ENCODE measurements around the gene PNPLA7. TPM values are rescaled to one million over a fixed set of nuclear protein-coding genes. Genes with fewer than 3 reads are reported as not detected.

The PNPLA7 gene
- total RNA-seq, 1 donor from 2014 or later, result 0.79 TPM

DNA sequence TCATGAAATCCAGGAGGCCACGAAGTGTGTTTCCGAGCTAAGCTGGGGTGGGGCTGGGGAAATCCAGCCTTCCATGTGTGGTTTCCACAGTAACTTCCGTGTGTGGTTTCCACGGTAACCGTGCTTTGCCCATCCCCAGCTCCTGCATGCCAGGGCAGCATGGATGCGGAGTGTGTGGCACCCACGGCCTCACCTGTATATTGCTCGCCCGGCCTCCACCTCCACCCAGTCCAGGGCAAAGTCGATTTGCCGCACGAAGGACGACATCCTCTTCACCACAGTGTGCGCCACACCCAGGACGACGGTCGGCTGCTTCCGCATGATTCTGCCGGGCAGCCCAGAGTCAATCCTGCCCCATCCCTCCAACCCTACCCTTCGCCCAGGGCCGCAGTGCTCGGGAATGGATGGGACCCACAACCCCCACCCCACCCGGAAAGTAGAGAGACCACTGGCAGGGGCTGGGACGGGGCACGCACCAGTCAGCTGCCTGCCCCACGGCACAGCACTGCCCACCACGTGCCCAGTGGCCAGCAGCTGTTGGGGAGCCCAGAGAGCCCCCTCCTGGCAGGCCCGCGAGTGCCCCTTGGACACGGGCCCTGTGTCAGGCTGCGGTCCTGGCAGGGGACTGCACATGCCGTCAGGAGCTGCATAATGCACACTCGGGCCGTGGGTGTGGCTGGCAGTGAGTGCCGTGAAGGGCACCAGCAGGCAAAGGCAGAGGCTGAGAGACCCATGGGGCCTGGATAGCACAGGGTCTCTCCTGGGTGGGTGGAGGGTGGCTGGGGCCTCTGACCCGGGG, 52.1 kb downstream of the PNPLA7 start:
- no peak for DNase-seq (ENCODE audit: low read depth in 2 of 2)

DNA sequence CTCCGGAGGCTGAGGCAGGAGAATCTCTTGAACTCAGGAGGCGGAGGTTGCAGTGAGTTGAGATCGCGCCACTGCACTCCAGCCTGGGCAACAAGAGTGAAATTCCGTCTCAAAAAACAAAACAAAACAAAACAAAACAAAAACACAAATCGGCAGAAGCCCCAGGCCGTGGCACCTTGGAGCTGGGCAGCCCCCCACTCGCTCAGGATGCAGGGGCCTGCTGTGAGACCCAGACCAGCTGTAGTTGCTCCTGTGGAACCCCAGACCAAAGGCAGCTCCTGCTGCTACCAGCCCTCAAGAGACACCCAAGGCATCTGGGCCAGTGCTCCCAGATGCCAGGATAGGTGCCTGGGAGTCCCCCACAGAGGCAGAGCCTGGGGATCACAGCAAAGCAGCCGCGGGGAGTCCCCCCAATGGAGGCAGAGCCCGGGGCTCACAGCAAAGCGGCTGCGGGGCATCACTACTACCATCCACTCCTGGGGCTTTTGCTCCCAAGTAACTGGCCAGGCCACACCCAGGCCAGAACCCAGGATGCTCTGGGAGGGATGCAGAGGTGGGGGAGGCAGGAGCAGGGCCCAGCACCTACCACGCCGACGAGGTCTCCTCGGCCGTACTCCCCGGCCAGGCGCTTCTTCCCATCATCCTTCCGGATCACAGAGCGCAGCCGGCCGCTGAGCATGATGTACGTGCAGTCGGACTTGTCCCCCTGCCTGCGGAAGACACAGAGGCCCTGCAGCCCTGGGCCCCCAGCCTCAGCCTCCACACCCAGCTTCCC, 53.4 kb downstream of the PNPLA7 start:
- DNase-seq (ENCODE audit: low read depth in 2 of 2), result no peak

DNA sequence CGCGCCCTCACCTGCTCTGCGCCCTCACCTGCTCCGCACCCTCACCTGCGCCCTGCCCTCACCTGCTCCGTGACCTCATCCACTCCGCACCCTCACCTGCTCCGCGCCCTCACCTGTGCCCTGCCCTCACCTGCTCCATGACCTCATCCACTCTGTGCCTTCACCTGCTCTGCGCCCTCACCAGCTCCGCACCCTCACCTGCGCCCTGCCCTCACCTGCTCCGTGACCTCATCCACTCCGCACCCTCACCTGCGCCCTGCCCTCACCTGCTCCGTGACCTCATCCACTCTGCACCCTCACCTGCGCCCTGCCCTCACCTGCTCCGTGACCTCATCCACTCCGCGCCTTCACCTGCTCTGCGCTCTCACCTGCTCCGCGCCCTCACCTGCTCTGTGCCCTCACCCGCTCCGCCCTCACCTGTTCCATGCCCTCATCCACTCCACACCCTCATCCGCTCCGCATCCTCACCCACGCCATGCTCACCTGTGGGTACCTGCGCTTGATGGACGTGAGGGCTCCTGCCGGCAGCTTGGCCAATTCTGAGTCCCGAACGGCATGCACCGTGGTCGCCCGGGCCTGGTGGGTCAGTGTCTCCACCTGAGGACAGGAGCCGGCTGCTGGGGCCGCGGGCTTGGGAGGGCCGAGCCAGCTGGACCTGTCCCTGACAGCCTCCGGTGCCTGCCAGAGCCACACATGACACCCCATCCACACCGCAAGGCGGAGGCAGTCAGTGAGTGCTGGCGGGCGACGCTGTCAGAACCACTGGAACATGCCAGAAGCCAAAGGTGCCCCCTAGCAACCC, 55.5 kb downstream of the PNPLA7 start:
- DNase-seq (ENCODE audit: low read depth in 2 of 2), result no peak

DNA sequence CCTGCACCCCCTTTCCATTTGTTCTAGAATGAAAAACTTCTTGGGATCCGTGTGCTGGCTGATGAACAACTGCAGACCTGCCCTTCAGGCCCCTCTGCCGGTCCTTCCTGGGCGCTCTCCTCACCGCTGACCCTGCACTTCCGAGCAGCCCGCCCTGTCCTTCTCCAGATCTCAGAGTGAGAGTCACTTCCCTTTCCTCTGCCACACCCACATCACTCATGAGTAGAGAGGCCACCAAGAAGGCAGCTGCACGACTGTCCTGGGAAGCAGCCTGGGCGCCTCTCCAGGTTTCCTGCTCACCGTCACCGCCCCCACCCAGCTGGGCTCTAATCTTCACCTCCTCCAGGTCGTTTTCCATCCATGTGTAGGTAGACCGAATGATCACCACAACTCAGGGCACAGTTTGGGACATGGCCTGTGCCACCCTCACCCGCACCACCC, 56.1 kb downstream of the PNPLA7 start:
- DNase-seq (ENCODE audit: low read depth in 2 of 2), result peak in 1 of 2 donors; percentile 62

DNA sequence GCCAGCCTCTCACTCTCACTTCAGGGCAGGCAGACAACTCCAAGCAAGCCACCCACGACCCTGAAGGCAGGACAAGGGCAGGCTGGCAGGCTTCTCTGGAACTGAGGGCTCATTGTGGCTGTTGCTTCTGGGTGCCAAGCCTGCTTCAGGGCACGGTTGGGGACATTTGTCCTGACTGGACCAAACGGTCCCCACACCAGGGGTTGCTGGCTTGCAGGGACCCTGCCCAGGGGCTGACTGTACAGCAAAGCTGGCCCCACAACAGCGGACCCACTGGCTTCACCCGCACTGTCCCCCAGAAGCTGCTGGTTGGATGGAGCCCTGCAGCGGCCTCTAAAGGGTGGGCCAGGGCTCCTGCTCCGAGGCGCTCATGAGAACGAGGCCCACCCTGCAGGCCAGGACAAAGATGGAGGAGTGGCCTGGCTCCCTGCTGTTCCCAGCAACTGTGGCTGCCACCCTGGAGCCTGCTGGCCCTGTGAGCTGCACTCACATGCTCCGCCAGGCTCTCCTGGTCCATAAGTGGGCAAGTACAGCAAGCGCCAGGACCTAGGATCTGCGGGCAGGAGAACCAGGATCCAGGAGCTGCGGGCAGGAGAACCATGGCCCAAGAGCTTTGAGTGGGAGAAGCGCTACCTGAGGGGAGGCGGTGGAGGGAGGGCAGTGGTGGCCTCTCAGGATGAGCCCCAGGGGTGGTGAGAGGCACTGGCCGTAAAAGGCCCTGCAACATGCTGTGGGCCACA, 56.7 kb downstream of the PNPLA7 start:
- no peak for DNase-seq (ENCODE audit: low read depth in 2 of 2)

DNA sequence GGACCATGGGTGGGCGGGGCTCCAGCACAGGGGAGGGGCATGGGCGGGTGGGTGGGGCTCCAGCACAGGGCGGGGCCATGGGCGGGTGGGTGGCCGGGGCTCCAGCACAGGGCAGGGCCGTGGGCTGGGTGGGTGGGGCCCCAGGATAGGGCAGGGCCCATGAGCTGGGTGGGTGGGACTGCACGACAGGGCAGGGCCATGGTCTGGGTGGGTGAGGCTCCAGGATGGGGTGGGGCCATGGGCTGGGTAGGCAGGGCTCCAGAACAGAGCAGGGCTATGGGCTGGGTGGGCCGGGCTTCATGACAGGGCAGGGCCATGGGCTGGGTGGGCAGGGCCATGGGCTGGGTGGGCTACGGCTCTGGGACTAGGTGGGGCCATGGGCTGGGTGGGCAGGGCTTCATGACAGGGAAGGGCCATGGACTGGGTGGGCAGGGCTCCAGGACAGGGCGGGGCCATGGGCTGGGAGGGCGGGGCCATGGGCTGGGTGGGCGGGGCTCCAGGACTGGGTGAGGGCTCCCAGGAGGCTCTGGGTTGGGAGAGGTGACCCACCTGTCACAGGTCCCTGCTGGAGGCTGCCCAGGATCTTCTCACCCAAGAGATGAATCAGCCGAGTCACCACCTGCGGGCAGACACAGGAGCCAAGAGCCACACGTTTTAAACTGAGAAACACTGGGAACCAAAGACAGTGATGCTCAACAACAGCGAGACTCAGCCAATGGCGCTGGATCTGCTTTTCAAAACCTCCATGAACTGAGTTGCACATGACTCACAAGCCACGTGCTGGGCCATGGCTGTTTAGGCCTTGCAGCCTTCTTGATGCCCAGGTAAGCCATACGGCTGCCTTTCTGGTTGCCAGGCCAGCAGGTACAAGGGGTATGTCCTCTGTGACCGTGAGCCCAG, 57.5 kb downstream of the PNPLA7 start:
- peak in 1 of 2 donors; percentile 43 for DNase-seq (ENCODE audit: low read depth in 2 of 2)

DNA sequence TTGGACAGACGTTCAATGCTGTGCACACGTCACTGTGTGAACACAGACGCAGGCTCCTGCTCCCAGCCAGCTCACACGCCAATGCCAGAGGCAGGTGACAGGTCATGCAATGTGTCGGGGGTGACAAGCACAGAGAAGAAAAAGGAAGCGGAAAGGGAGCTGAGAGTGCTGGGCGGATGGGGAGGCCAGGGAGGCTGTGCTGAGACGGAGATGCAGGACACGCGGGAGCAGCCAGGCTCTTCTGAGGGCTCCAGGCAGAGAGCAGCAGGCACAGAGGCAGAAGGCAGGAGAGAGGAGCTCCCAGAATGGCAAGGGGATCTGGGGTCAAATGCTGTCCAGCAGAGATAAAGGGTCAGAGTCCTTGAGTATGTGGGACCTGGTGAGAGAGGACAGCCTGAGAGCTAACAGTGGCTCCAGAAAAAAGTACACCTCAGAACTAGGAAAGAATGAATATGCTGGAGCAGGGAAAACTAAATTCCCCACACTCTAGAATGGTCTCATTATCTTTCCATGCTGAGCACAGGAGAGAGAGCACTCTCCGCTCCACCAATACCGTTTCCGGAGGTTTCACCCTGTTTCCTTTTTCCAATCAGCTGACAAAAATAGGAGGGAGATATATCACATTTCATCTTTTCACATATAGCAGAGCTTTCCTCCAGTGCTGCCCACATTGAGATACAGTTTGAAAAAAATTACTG, 58.3 kb downstream of the PNPLA7 start:
- DNase-seq (ENCODE audit: low read depth in 2 of 2), result peak in 1 of 2 donors; percentile 85

DNA sequence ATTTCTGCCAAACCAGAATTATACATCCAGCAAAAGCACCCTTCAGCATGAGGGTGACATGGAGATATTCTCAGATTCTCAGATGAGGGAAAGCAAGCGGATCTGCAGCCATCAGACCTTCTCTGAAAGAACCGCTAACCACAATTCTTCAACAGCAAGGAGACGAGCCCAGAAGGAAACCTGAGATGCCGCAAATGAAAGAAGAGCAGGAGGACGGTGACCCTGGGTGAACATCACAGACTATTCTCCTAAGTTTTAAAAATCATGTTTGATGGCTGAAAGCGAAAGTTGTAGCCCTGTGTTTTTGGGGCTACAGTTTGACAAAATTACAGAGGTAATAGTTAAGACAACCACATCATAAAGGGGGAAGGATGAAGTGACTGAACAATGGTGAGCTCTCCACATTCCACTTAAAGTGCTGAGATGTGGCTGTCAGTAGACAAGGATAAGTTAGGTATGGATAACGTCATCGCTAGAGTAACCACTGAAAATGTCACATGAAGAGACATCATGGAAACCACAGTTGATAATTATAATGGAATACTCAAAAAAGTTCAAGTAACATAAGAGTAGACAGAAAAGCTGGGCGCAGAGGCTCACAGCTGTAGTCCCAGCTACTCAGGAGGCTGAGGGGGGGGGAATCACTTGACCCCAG, 59.5 kb downstream of the PNPLA7 start:
- no peak for DNase-seq (ENCODE audit: low read depth in 2 of 2)

DNA sequence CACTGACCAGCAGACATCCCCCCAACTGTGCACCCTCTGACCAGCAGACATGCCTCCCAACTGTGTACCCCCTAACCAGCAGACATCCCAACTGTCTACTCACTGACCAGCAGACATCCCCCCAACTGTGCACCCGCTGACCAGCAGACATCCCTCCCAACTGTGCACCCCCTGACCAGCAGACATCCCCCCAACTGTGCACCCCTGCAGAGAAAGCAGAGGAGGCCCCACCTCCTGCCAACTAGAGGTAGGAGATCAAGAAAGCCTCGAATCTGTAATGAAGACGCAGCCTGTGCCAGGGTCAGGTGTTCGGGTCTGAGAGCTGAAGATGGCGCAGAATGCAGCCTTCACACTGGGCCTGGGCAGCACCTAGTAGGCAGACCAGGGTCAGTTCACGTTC, 61.3 kb downstream of the PNPLA7 start:
- DNase-seq (ENCODE audit: low read depth in 2 of 2), result no peak

DNA sequence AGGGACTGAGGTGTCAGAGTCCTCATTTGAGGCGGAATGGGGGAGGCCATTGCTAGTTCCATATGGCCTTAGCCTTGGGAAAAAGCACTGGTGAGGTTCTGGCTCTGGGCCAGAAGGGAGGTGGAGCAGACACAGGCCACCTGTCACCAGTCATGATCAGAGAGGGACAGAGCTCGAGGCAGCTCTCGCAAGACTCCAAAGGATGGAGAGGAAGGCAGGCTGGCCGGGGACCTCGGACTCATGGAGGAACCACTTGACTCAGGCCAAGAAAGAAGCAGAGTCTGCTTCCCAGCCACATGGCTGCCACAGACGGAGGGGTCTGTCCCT, 61.9 kb downstream of the PNPLA7 start:
- DNase-seq (ENCODE audit: low read depth in 2 of 2), result no peak

DNA sequence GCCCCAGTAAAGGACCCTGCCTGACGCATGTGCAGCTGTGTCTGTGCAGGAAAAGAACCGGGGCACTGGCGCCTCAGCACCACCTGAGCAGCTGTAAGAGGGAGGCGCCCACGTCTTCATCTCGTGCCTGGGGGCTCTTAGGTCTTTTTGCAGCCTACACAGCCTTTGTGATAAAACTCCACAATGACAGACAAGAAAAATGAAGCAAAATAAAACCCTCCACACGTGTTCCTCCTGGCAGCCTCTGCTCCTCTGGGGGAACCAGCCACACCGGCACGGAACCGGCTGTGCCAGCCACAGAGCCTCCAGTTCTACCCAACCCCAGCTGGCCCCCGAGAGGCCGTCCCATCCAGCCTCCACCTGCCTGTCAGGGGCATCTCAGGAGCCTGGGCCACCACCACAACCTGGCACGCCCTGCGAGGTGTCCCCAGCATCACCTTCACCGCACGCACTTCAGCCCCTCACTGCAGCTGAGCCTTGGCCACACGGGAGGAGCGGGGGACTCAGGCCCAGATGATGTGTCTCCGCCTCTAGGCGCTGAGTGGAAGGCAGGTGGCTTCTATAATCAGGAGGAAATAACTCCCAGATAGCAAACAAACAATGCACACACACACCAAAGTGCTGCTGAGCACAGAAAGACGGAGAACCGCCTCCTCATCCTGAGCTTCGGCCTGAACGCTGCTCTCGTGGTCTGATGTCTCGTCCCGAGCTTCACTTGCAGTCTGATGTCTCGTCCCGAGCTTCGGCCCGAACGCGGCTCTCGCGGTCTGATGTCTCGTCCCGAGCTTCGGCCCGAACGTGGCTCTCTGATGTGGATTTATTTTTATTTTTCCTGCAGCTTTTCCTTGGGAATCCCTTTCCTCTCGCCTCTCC, 62.5 kb downstream of the PNPLA7 start:
- DNase-seq (ENCODE audit: low read depth in 2 of 2), result no peak

DNA sequence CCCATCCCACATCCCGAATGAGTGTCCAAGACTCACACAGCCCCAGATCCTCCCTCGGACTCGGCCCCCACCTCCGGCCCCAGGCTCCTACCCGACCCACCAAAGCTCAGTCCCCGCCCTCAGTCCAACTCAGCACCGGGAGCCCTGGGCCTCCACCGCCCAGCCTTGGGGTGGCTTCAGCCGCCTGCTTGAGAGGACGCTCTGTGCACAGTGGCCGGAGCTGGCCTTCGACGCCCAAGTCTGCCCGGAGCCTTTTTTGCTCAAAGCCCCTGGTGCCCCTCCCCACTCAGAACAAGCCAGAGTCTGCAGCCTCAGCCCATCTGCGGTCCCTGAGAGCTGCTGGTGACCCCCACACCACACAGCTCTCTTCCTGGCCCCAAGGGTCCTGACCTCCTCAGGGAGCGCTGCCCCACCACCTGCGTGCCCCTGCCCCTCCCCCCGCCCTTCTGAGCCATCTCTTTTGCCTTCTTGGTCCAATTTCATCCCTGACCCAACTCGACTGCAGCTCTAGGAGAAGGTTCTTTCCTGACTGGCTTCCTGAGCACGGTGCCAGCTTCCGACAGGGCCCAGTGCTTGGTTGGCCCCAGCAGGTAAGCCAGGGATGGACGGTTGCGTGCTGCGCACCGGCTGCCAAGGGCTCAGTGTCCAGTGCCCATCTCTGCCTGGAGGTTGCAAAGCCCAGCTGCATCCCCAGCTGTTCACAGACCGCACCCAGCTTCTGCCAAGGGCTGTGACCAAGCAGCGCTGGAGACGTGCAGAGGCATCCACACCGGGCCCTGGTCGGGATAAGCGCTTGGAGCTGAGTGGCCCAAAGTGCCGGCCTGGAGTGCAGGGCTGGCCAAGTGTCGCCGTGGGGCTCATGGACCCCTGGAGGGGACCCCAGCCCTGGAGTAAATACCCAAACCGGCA, 63.4 kb downstream of the PNPLA7 start:
- DNase-seq (ENCODE audit: low read depth in 2 of 2), result no peak

DNA sequence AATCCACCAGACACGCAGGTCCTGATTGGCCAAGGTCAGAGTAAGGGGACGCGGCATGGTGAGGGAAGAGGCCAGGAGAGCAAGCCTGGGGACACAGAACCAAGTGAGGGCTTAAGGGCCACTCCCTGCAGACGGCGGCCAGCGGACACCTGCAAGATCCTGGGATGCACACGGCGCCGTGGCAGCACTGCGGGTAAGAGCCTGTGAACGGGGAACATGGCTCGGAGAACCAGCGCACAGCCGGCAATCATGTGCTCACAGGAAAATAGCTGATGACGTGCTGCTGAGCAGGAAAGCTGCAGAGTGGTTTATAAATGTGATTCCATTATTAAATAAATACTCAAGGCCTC, 64.1 kb downstream of the PNPLA7 start:
- no peak for DNase-seq (ENCODE audit: low read depth in 2 of 2)

DNA sequence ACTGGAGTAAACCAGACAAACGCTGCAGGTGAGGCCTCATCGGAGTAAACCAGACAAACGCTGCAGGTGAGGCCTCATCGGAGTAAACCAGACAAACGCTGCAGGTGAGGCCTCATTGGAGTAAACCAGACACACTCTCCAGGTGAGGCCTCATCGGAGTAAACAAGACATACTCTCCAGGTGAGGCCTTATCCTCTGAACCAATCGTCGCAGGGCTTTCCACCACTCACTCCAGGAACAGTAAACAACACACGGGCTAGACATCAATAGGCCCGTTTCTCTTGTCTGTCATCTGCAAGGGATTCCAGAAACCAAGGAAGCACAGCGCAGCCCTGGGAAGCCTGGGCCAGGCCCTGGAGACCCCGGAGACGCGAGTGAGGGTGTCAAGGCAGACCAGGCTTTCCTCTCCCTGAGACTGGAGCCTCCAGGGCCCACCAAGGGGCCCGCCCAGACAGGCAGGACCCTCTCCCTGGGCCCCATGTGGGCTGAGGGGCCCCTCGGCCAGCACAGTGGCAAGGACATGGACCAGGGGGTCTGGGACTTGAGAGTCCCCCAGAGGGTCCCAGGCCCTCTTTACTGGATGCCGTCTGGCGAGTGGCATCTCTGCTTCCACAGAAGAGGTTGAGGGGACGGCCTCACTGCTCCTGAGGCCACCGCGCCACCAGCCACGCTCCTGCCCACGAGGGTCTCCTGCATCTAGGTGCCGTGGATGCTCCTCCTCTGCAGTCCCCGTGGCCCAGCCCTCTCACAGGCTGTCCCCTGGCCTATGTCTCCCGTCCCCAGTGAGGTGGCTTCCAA, 64.7 kb downstream of the PNPLA7 start:
- no peak for DNase-seq (ENCODE audit: low read depth in 2 of 2)

DNA sequence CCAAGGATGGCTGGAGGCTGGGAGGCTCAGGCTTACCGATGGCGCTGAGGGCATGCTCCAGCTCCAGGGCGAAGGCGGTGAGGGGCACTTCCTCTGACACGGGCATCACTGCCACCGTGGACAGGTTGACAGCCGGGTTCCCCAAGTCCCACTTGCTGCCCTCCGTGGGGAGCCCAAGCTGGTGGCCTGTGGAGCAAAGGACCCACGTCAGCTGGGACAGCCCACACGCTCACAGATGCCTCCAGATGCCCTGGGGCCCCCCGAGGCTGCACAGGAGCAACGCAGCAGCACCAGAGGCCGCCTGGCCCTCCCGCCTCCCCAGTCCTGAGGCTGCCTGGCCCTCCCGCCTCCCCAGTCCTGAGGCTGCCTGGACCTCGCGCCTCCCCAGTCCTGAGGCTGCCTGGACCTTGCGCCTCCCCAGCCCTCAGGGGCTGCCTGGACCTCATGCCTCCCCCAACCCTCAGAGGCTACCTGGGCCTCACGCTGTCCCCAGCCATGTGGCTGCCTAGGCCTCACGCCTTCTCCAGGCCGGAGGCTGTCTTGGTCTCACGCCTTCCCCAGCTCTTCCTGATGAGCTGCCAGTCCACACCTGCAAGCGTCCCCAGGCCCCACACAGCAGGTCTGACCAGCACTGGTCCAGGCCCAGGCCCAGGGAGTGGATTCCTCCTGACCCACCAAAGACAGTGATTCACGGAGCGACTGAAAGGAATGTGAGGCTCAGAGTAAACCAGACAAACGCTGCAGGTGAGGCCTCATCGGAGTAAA, 65.5 kb downstream of the PNPLA7 start:
- DNase-seq (ENCODE audit: low read depth in 2 of 2), result no peak

Measured in lung microvascular endothelial cell (primary cell).